Mucosa of descending colon (tissue), 3 donors: ENCODE results near the gene CDCP2. TPM values are rescaled to one million over a fixed set of nuclear protein-coding genes. Genes with fewer than 3 reads are reported as not detected.
"Not testable (repeated sequence)": the region's sequence is repeated elsewhere in the genome, so short reads cannot be mapped to it uniquely, and the experiment has no call there.

Source experiments
- ATAC-seq: fragments of 200-7000 bp; cut with Tn5 transposase; one replicate; pipeline ENCODE4 v1.9.1; 2020; ENCODE audit warnings: mild to moderate bottlenecking, moderate library complexity
- DNase-seq, 3 donors: peaks; one replicate each; pipeline ENCODE4 v3.0.0-alpha.2; 2020
- H3K36me3 ChIP-seq: fragments of 200-600 bp; one replicate; pipeline ENCODE4 v1.8.0; 2021; ENCODE audit warnings: low read depth, mild to moderate bottlenecking
- H3K4me1 ChIP-seq: fragments of 200-600 bp; one replicate; pipeline ENCODE4 v1.8.0; 2021; ENCODE audit warnings: low read depth, mild to moderate bottlenecking
- H3K4me3 ChIP-seq: fragments of 200-600 bp; one replicate; pipeline ENCODE4 v1.8.0; 2021; ENCODE audit warnings: mild to moderate bottlenecking
- H3K9me3 ChIP-seq: fragments of 200-600 bp; one replicate; pipeline ENCODE4 v1.8.0; 2021; ENCODE audit warnings: mild to moderate bottlenecking
- CTCF ChIP-seq: fragments of 200-600 bp; IDR thresholded peaks from one replicate; pipeline ENCODE4 v1.8.0; 2022; ENCODE audit warnings: antibody characterized with exemption, mild to moderate bottlenecking
- intact Hi-C, 2 donors: fragments of 100-400 bp; cut with DNase I in 1 of 2; cut with micrococcal nuclease in 1 of 2; formaldehyde crosslinking; loops; one replicate each; pipeline versions ENCODE4 v1.11.0 to v1.11.1; 2022; cut with DNase I, micrococcal nuclease
- total RNA-seq, 3 donors: library from RNA; stranded (reverse); fragmentation: NEBNext Ultra II Directional in 2 of 3; extraction: Animal tissue kit (Norgen Biotek cat#: 25700) in 2 of 3; gene quantifications; one replicate each; pipeline versions ENCODE4 v1.2.1 to v1.2.4, GENCODE V29; 2021 to 2023
- donor health status: DM: no; HTN: no; CAD: no; lungs with moderate emphysema.
- donor health status: DM: no; HTN: no; CAD: no.
- donor health status: DM: no; HTN: yes; CAD: no.

Gene CDCP2
- total RNA-seq, 3 donors from 2014 or later: 0.09 to 0.26 TPM; not detected in 1

GRCh38 chr1:54100500-54100899 lies 52.3 kb downstream of the CDCP2 start:
- ATAC-seq (no peak), DNase-seq (no peak)
- Histone ChIP-seq H3K36me3 (no peaks in the 10 kb centered on the region), H3K9me3 (no peaks in the 10 kb centered on the region), H3K4me3 (no peak overlapping the region), H3K4me1 (peaks cover under 1% of the 10 kb centered on the region)
- intact Hi-C loops: no loop called here
- TF ChIP-seq CTCF: no peak

- no peak for DNase-seq
- intact Hi-C loops: no loop called here
- H3K4me1 ChIP-seq: peaks cover 13% of the 10 kb centered on the region
- ATAC-seq: no peak
- TF ChIP-seq CTCF: no peak
- H3K4me3 ChIP-seq: no peak overlapping the region
- H3K9me3 ChIP-seq: no peaks in the 10 kb centered on the region
- H3K36me3 ChIP-seq: no peaks in the 10 kb centered on the region
Measured at GRCh38 chr1:54099061-54099610, 53.7 kb downstream of the CDCP2 start.

GRCh38 chr1:54096877-54097240 lies 55.9 kb downstream of the CDCP2 start:
- intact Hi-C loops: no loop called here
- Histone ChIP-seq H3K36me3 (no peaks in the 10 kb centered on the region), H3K4me1 (peaks cover 20% of the 10 kb centered on the region), H3K9me3 (no peaks in the 10 kb centered on the region), H3K4me3 (no peak overlapping the region)
- DNase-seq (no peak), ATAC-seq (no peak)
- TF ChIP-seq CTCF: no peak

- TF ChIP-seq CTCF: no peak
- DNase-seq (no peak), ATAC-seq (no peak)
- H3K4me1 ChIP-seq: peaks cover 20% of the 10 kb centered on the region
- H3K4me3 ChIP-seq: no peak overlapping the region
- no peaks in the 10 kb centered on the region for H3K36me3 ChIP-seq
- no peaks in the 10 kb centered on the region for H3K9me3 ChIP-seq
- intact Hi-C loops: no loop called here
Measured at GRCh38 chr1:54096227-54096876, 56.4 kb downstream of the CDCP2 start.

GRCh38 chr1:54095546-54096226 lies 57.1 kb downstream of the CDCP2 start:
- no peak overlapping the region for H3K4me3 ChIP-seq
- H3K4me1 ChIP-seq: peaks cover 20% of the 10 kb centered on the region
- intact Hi-C loops: no loop called here
- no peaks in the 10 kb centered on the region for H3K36me3 ChIP-seq
- no peak for TF ChIP-seq CTCF
- ATAC-seq (peak; percentile 61), DNase-seq (peak in 1 of 3 donors; percentile 32)
- H3K9me3 ChIP-seq: no peaks in the 10 kb centered on the region

GRCh38 chr1:54094730-54095105 lies 58.1 kb downstream of the CDCP2 start:
- DNase-seq, H3K36me3 ChIP-seq, ATAC-seq, intact Hi-C loops, H3K9me3 ChIP-seq, H3K4me3 ChIP-seq: not testable (repeated sequence)
- peaks cover 20% of the 10 kb centered on the region for H3K4me1 ChIP-seq
